K562 (cell line): ENCODE data around the gene RPL21. TPM values are rescaled to one million over a fixed set of nuclear protein-coding genes. Genes with fewer than 3 reads are reported as not detected.
A peak's percentile ranks its signal among the peaks of the same experiment; 100 is the strongest.

Source experiments
- ATAC-seq: fragments of 200-7000 bp; cut with Tn5 transposase; 3 replicates; pipeline ENCODE4 v1.9.1; 2020; ENCODE audit warnings: moderate library complexity
- BruUV-seq: library from RNA; stranded (reverse); fragments of 400-500 nt; replicated peaks from 2 replicates; lab custom pipeline; 2021; lab: Mats Ljungman, UMichigan
- CTCF ChIA-PET: fragments of 300-600 bp; formaldehyde crosslinking; extraction: SDS; loops from one replicate; lab custom pipeline; 2021; ENCODE audit warnings: low intra/inter-chr PET ratio; lab: Yijun Ruan, JAX
- POLR2A ChIA-PET: fragments of 300-600, 350-650 bp; sonication (Branson Sonifier 250); formaldehyde crosslinking; extraction: SDS; loops from one replicate; lab custom pipeline; 2021; ENCODE audit warnings: antibody characterized with exemption, inconsistent platforms; lab: Yijun Ruan, JAX
- DNase-seq, 4 experiments: peaks; one replicate each; pipeline versions ENCODE4 v3.0.0 to v3.0.0-alpha.2; 2011 to 2018; ENCODE audit warnings: low spot score in 3 of 4, mixed read lengths in 3 of 4; ENCODE audit errors: extremely low read depth in 1 of 4
- FAIRE-seq: peaks from 2 replicates; lab custom pipeline; 2011; peaks lifted over from hg19 to GRCh38; lab: Jason Lieb, UNC
- H2AFZ ChIP-seq: 2 replicates; pipeline ENCODE4 v1.6.0; 2011; ENCODE audit warnings: low read depth, low read length, control low read depth, inconsistent platforms
- H3K27ac ChIP-seq: fragments of 200-600 bp; 3 replicates; pipeline ENCODE4 v1.8.0; 2011; ENCODE audit warnings: low read depth, mild to moderate bottlenecking, control low read depth, inconsistent platforms, low read length, moderate library complexity, mixed read lengths; ENCODE audit errors: extremely low read depth
- H3K27me3 ChIP-seq, 2 experiments: fragments of 300-600 bp in 1 of 2; 2 replicates in 1 of 2; 3 replicates in 1 of 2; pipeline versions ENCODE4 v1.6.0 to v1.8.0; 2011; ENCODE audit warnings: inconsistent platforms in 2 of 2, low read length in 2 of 2, mild to moderate bottlenecking in 1 of 2, mixed read lengths in 1 of 2, moderate library complexity in 1 of 2; ENCODE audit not compliant: control insufficient read depth in 2 of 2, insufficient read depth in 2 of 2
- H3K36me3 ChIP-seq: fragments of 300-600 bp; 3 replicates; pipeline ENCODE4 v1.8.0; 2011; ENCODE audit warnings: mild to moderate bottlenecking, low read length, inconsistent platforms; ENCODE audit not compliant: control insufficient read depth, insufficient read depth
- H3K4me1 ChIP-seq, 2 experiments: fragments of 200-600 bp in 1 of 2; replicated peaks in 1 of 2; 2 replicates in 1 of 2; 3 replicates in 1 of 2; pipeline versions ENCODE4 v1.5.1 to v1.8.0; 2011; ENCODE audit warnings: inconsistent platforms in 2 of 2, low read length in 2 of 2, mild to moderate bottlenecking in 1 of 2, mixed read lengths in 1 of 2, moderate library complexity in 1 of 2; ENCODE audit not compliant: control insufficient read depth in 2 of 2, insufficient read depth in 2 of 2
- H3K4me2 ChIP-seq: 2 replicates; pipeline ENCODE4 v1.6.1; 2011; ENCODE audit warnings: low read length, control low read depth, inconsistent platforms, mixed read lengths; ENCODE audit not compliant: insufficient read depth
- H3K4me3 ChIP-seq: fragments of 200-600 bp; sonication (generic), shearing (Covaris generic); 2 replicates; pipeline ENCODE4 v1.5.1; 2016; ENCODE audit warnings: control low read depth, inconsistent platforms
- H3K79me2 ChIP-seq: fragments of 200-600 bp; 3 replicates; pipeline ENCODE4 v1.8.0; 2011; ENCODE audit warnings: low read length, inconsistent platforms; ENCODE audit not compliant: control insufficient read depth, insufficient read depth
- H3K9ac ChIP-seq, 2 experiments: 2 replicates each; pipeline versions ENCODE4 v1.6.0 to v1.6.1; 2011; ENCODE audit warnings: low read depth in 2 of 2, low read length in 2 of 2, control low read depth in 1 of 2, inconsistent platforms in 1 of 2, mild to moderate bottlenecking in 1 of 2, mixed read lengths in 1 of 2; ENCODE audit not compliant: insufficient read depth in 1 of 2
- H3K9me1 ChIP-seq: one replicate; pipeline ENCODE4 v1.6.0; 2011; ENCODE audit warnings: inconsistent platforms, mild to moderate bottlenecking, low read length, moderate library complexity; ENCODE audit not compliant: control insufficient read depth, insufficient read depth
- H3K9me3 ChIP-seq: replicated peaks from 2 replicates; pipeline ENCODE4 v1.5.1; 2011; ENCODE audit warnings: low read depth, low read length, inconsistent platforms; ENCODE audit not compliant: control insufficient read depth, insufficient read depth
- H4K20me1 ChIP-seq: replicated peaks from 2 replicates; pipeline ENCODE4 v1.6.1; 2011; ENCODE audit warnings: low read length, inconsistent platforms, mixed read lengths; ENCODE audit not compliant: control insufficient read depth, insufficient read depth
- DACH1 ChIP-seq: fragments of 450-650 bp; IDR thresholded peaks from 2 replicates; pipeline ENCODE4 v1.6.1; 2018; ENCODE audit not compliant: partially characterized antibody
- FOXP1 ChIP-seq: sonication (generic); formaldehyde crosslinking; IDR thresholded peaks from 2 replicates; pipeline ENCODE4 v1.8.0; 2022; ENCODE audit warnings: mild to moderate bottlenecking, missing genetic modification reagents
- HES1 ChIP-seq: fragments of 450-650 bp; IDR thresholded peaks from 2 replicates; pipeline ENCODE4 v1.6.1; 2016; ENCODE audit warnings: low read depth, mild to moderate bottlenecking, moderate library complexity
- MIER1 ChIP-seq: fragments of 450-650 bp; IDR thresholded peaks from 2 replicates; pipeline ENCODE4 v1.6.1; 2016; ENCODE audit warnings: antibody characterized with exemption, mild to moderate bottlenecking, low read depth
- POLR2A ChIP-seq: fragments of 450-650 bp; conservative IDR thresholded peaks from 2 replicates; pipeline ENCODE4 v1.6.1; 2016
- PRDM10 ChIP-seq: fragments of 450-650 bp; IDR thresholded peaks from 2 replicates; pipeline ENCODE4 v1.6.1; 2018; ENCODE audit not compliant: partially characterized antibody
- SNAPC5 ChIP-seq: fragments of 250-450 bp; sonication (Bioruptor Pico); IDR thresholded peaks from 2 replicates; pipeline ENCODE4 v1.8.0; 2021; ENCODE audit warnings: moderate library complexity, mild to moderate bottlenecking, inconsistent platforms
- ZNF165 ChIP-seq: fragments of 250-450 bp; sonication (Bioruptor Pico); IDR thresholded peaks from 2 replicates; pipeline ENCODE4 v1.4.0; 2020; ENCODE audit warnings: borderline replicate concordance
- ZNF584 ChIP-seq: fragments of 200-800 bp; sonication (Bioruptor generic); IDR thresholded peaks from 2 replicates; pipeline ENCODE4 v1.6.1; 2016; ENCODE audit warnings: low read depth, mild to moderate bottlenecking, missing genetic modification characterization, missing compliant biosample characterization
- WGBS: fragments of 100-300 bp; shearing (Covaris generic); methylation state at CpG from one replicate; pipeline ENCODE4 v1.1.6; 2016; ENCODE audit warnings: low coverage, mixed read lengths; ENCODE audit not compliant: insufficient coverage; ENCODE audit errors: missing lambda C conversion rate; 5-methylcytosine and 5-hydroxymethylcytosine counted together
- in situ Hi-C: fragments of 300-500 bp; cut with MboI; formaldehyde crosslinking; loops from 4 replicates; pipeline ENCODE4 v1.15.0; 2018; ENCODE audit warnings: inconsistent platforms, mixed read lengths
- intact Hi-C: fragments of 100-400 bp; cut with micrococcal nuclease; formaldehyde crosslinking; loops from 2 replicates; pipeline ENCODE4 v1.14.2; 2022
- polyA plus RNA-seq, 8 experiments: library from polyadenylated mRNA; depleted of rRNA in 4 of 8; stranded (reverse) in 5 of 8; unstranded in 3 of 8; fragments of >200 nt; fragmentation: Nextera tagmentation in 2 of 8; fragmentation: Illumina TruSeq in 1 of 8; extraction: Ambion mirVana in 2 of 8; extraction: Trizol in 1 of 8; gene quantifications; 2 replicates each; pipeline versions ENCODE4 v1.2.1 to v1.2.3, GENCODE V29; 2011 to 2014; ENCODE audit warnings: inconsistent platforms in 1 of 8, missing spikeins in 1 of 8
- total RNA-seq, 7 experiments: library from RNA; depleted of rRNA in 6 of 7; stranded (reverse); fragments of >200 nt in 6 of 7; fragmentation: Illumina TruSeq in 2 of 7; extraction: Trizol in 2 of 7; gene quantifications; 2 replicates each; pipeline versions ENCODE4 v1.2.1 to v1.2.3, GENCODE V29; 2011 to 2021; ENCODE audit warnings: low replicate concordance in 1 of 7

The RPL21 gene
- total and polyA plus RNA-seq, 9 of the 15 experiments (the other 6 are each of a cell fraction or from before 2014, with no cell fraction given), result 622 to 4,203 (median 1,676) TPM

- TF ChIP-seq PRDM10 (peak; percentile 42), DACH1 (peak; percentile 92), HES1 (no peak)
These were observed at the start of gene RPL21 (continued) for GRCh38 chr13:27251166-27252091.

GRCh38 chr13:27201661-27202060, 49.7 kb upstream of the RPL21 start:
- no TSS peak for BruUV-seq
- DNase-seq (no peak), FAIRE-seq (no peak), ATAC-seq (no peak)
- Histone ChIP-seq H3K9me1 (no peaks in the 10 kb centered on the region), H3K9ac (no peak overlapping the region), H3K27me3 (no peaks in the 10 kb centered on the region), H3K79me2 (no peaks in the 10 kb centered on the region), H2AFZ (no peak overlapping the region), H3K27ac (no peak overlapping the region), H3K4me2 (no peak overlapping the region), H3K4me3 (no peak overlapping the region), H4K20me1 (no peaks in the 10 kb centered on the region), H3K4me1 (peaks cover 0 to 4% of the 10 kb centered on the region in 2 experiments; a peak in 3 of 5 replicates), H3K36me3 (no peaks in the 10 kb centered on the region), H3K9me3 (no peaks in the 10 kb centered on the region; the same call in 1 of the 2 replicates)
- intact Hi-C loops (no loop called here), in situ Hi-C loops (no loop called here)
- POLR2A ChIA-PET, result interaction anchor here (0.7 kb wide), 1 partner anchor 444 kb away, joined by 3 read pairs; no protein-coding TSS in a partner anchor
- 43% methylated on average over 1 of the region's 1 CpG for WGBS
- CTCF ChIA-PET, result no interaction called here
- TF ChIP-seq ZNF165 (CRISPR knock-in tag) (no peak), PRDM10 (no peak), MIER1 (no peak), SNAPC5 (CRISPR knock-in tag) (no peak), POLR2A (no peak), FOXP1 (CRISPR knock-in tag) (no peak), ZNF584 (CRISPR knock-in tag) (no peak)
